ENCODE data around the gene CCNC.

CCNC gene

GRCh38 chr6:99568103-99568933 lies at the start of gene CCNC:
Gene CCNC (minus strand): TSS chr6:99568660. CDS start chr6:99568527, 133 bp downstream.
- DNase-seq: peak; percentile 92

- DNase-seq: no peak
Measured at GRCh38 chr6:99617131-99617530, 48.7 kb upstream of the CCNC start.

GRCh38 chr6:99614430-99615186 lies 46.1 kb upstream of the CCNC start:
- no peak for DNase-seq

GRCh38 chr6:99613705-99614429 lies 45.4 kb upstream of the CCNC start:
- no peak for DNase-seq

GRCh38 chr6:99613409-99613704 lies 44.9 kb upstream of the CCNC start:
- no peak for DNase-seq

- DNase-seq: no peak
Measured at GRCh38 chr6:99612551-99613408, 44.3 kb upstream of the CCNC start.

- DNase-seq: no peak
Measured at GRCh38 chr6:99611148-99611547, 42.7 kb upstream of the CCNC start.

GRCh38 chr6:99609905-99610489 lies 41.5 kb upstream of the CCNC start:
- no peak for DNase-seq

- DNase-seq: no peak
Measured at GRCh38 chr6:99608886-99609482, 40.5 kb upstream of the CCNC start.

- no peak for DNase-seq
Measured at GRCh38 chr6:99608059-99608885, 39.8 kb upstream of the CCNC start.

- DNase-seq: no peak
Measured at GRCh38 chr6:99607416-99608036, 39.1 kb upstream of the CCNC start.

GRCh38 chr6:99606656-99607415 lies 38.4 kb upstream of the CCNC start, which contains the start of gene PRDM13:
Gene PRDM13 (plus strand): TSS chr6:99606833. CDS start chr6:99607035, 202 bp downstream.
- no peak for DNase-seq

GRCh38 chr6:99605911-99606655 lies 37.6 kb upstream of the CCNC start:
- no peak for DNase-seq

- no peak for DNase-seq
Measured at GRCh38 chr6:99605074-99605734, 36.7 kb upstream of the CCNC start.

GRCh38 chr6:99604166-99605073 lies 36.0 kb upstream of the CCNC start:
- DNase-seq: no peak

GRCh38 chr6:99603421-99604165 lies 35.1 kb upstream of the CCNC start:
- DNase-seq: no peak

Data from CD4-positive, alpha-beta T cell treated with Interleukin-15 for 1 hour (primary cell).